GM21526 (cell line): Measurements from ENCODE around the gene TIMP2.
"Not testable (repeated sequence)": the region's sequence is repeated elsewhere in the genome, so short reads cannot be mapped to it uniquely, and the experiment has no call there.

Experiments
- ATAC-seq: cut with Tn5 transposase; IDR thresholded peaks from one replicate; pipeline ENCODE4 v1.9.1; 2021; ENCODE audit warnings: moderate library complexity; ENCODE audit not compliant: unreplicated experiment, low FRiP score

TIMP2 gene

DNA sequence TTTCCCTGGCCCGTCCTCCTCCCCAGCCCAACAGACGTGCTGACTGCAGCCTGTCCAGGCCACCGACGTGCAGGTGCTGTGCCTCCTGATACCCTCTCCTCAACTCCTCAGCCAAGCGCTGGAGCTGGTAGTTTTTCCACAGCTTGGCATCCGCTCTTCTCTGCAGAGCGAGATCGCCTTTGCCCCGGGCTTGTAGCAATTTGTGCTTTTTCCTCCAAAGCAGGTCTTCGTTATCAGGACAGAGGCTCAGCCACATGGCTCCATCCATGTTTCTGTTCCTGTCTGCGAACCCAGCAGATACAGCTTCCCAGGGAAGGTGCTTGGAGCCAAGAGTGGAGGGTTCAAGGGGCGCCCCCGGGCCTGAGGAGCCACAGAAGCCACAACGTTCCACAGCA lies 33.1 kb downstream of the TIMP2 start:
- no peak for ATAC-seq

DNA sequence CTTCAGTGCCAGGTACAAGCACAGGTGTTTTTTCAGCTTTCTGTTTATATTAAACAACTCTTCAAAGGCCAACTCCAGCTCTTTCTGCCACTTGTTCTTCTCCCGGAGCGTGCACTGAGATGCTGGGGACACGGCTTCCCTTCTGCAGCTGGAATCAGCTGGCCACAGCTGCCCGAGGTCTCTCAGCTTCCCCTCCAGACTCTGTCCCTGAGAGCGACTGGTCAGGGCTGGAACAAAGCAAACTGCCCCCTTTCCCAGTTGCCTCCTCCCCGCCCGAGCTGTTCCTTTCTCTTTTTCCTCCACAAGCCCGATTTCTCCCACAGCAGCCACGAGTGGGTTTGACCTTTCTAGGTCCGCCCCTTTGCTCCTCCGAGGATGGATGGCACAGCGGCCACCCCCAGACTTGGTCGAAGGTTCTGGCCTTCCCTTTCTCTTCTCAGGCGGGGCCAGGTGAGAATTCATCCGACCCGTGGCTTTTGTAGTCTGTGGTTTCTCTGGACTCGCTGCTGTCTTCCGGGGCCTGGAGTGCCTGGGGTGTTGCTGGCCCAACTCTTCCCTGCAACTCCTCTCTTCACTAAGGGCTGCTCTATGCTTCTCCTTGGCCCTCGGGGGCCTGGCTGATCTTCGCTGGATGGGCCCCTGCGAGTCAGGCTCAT lies 33.7 kb downstream of the TIMP2 start:
- ATAC-seq, result no peak

DNA sequence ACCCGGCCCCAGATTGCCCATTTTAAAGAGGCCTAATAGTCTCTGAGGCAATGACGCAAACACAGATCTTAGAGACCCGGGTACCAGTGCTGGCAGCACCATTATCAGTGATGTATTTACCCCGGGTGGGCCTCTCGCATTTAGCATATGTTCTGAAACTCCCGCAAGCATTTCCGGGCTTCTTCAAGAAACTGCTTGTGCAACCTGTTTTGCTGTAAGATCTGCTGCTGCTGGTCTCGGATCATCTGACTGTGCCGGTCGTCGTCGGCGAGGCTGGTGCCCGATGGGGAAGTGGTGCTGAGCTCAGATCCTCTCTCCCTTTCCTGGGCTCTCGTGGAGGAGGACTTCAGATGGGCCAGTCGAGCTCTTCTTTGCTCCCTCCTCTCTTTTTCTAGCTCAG lies 34.7 kb downstream of the TIMP2 start:
- ATAC-seq, result peak; percentile 48

DNA sequence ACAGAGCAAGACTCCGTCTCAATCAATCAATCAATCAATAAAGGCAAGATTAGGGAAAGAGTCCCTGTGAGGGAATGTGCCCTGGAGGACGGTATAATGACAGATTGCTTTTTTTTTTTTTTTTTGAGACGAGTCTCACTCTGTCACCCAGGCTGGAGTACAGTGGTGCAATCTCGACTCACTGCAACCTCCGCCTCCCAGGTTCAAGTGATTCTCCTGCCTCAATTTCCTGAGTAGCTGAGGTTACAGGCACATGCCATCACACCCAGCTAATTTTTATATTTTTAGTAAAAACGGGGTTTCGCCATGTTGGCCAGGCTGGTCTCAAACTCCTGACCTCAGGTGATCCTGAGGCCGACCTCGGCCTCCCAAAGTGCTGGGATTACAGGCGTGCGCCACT lies 35.1 kb downstream of the TIMP2 start:
- ATAC-seq, result not testable (repeated sequence)

DNA sequence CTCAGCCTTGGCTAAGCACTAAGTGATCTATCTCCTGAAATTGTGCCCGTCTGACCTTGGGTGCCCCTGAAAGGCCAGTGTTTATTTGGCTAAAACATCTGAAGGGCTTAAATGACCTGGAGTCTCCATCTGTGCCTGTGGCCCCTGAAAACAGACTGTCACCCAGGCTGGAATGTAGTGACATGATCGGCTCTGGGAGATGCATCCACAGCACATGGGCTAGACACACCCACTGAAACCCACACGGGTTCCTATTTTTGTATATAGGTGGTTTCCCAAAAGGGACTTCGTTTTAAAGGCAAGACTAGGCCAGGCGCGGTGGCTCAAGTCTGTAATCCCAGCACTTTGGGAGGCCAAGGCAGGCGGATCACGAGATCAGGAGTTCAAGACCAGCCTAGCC lies 35.7 kb downstream of the TIMP2 start:
- ATAC-seq, result no peak

DNA sequence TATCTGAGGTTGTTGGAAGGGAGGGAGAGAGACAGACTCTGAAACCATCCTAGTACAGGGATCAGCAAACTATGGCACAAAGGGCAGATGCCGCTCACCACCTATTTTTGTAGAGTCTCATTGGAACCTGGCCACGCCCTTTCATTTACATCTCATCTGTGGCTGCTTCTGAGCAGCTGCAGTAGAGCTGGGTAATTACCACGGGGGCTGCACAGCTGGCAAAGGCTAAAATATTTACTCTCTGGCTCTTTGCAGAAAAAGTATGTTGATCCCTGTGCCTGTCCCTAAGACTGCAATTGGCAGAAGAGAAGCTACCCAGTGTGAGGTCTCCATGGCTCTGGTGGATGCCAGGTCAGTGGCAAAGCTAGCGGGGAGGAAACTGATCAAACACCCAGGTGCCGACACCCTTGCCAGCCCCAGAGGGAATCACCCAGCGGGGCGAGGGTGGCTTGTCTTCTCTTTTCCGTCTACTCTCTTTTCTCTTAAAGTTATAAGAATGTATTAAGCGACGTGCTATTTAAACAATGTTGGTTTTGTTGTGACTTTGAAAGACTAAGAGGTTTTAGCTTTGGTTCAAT lies 36.2 kb downstream of the TIMP2 start:
- ATAC-seq, result no peak

DNA sequence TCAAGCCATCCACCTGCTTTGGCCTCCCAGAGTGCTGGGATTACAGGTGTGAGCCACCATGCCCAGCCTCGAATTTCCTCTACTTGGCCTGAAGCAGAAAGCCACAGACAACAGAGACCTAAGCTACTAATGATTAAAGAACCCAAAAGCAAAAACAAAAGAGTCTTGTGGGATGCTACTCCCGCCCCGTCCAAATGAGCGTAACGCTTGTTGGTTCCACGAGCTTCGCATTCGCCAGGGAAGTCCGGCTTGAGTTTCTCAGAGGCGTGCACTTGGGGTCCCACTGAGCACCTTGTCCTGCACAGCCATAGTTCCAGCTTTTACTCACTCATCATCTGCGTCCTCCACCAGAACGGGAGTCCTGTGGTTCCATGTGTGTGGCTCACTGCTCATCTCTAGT lies 38.2 kb downstream of the TIMP2 start:
- no peak for ATAC-seq

DNA sequence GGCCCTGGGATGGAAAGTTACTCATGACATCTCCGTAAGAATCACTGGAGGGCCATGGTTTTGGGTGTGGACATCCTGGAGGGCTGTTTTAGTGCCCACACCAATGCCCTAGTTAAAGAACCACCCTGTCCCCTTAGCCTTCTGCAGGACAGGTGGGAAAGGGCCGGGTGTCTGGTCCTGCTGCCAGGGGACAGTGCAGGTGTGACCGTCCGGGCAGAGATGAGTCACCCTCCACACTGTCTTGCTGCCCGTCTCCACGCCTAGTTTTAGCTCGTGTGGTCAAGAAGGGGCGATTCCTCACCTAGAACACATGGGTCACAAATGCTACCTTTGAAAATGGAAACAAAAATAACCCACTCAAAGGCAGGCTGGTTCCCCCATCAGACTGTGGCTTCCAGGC lies 39.2 kb downstream of the TIMP2 start:
- no peak for ATAC-seq

DNA sequence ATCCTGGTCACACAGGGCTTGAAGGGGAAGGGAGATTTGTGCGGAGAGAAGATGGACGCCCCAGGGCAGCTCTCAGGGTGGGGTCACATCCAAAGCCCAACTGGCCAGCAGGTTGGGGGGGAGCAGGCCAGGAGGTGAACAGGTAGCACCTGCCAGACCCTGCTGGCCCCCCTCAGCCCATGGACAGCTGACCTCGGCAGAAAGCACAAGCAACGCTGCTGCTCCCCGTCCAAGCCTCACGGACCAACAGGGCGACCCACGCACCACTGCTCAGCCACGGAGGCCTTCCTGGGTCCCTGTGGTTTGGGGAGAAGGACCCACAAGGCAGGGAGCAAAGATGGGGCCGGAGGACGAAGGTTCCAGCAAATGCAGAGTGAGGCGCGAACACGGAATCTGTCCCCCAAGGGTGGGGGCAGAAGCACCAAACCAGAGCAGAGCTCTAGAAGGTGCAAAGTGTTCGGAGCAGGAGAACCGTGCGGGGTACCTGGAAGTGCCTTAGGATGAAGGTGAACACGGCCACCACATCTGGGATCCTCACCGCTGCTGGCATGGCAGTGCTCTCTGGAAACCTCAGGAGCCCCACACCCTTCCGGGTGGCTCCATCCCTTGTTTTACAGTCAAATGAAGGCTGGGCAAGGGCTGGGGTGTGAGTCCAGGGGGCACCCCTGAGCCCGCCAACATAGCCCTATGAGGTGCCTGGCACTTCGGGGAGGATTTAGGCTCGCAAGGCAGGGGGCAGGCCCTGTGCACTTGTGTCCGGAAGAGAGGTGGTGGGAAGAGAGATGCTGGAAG lies 40.1 kb downstream of the TIMP2 start:
- no peak for ATAC-seq

DNA sequence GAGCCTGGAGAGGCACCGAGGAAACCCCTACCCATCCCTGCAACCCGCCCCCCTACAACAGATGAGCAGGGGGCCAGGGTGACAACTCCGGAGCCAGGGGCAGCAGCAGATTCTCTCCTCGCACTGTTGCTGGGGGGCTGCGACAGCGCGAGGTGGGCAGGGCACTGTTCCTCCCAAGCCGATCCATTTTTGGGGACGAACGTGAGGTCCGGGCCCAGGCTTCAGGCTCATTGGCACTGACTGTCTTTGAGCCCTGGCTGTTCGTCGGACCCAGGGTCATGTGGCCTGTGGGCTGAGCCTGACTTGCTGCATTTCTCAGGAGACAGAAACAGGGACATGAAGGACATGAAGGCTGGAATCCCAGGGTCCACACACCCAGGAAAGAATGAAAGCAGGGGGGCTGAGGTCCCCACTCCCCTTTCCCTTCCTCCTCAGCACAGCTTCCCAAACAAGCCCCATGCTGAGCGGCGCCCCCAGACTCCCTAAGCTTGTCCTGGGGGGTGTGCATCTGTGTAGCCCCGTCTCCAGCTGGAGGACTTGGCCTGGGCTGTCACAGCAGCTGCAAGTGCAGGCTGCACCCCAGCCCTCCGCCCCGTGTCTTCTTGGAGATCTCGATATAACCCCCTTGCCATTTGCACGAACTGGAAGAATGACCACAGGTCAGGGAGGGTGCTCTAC lies 40.9 kb downstream of the TIMP2 start:
- ATAC-seq, result no peak

DNA sequence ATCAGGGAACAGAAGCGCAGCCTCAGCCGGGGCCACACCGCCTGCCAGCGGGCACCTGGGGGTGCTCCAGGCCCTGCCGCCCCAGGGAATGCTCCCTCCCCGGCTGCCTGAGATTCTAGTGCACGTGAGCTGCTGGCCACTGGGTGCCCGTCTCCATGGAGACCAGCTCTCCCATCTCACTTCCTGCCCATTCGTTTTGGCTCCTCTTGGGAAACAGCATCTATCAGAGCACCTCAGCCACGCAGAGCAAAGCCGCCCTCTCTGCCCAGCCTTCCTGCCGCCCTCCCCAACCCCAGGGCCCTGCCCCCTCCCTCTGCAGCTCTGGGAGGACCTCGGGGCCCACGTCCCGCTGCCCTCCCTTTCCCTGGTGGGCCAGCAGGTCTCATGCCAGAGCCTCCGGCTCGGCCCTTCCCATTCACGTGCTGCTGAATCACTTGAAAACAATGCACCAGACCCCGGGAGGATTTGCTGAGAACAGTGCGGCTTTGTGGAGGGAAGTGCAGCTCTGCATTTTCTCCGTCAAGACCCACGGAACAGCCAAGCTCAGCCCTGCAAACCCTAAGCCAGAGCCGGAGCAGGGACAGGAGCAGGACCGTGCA lies 41.6 kb downstream of the TIMP2 start:
- no peak for ATAC-seq

DNA sequence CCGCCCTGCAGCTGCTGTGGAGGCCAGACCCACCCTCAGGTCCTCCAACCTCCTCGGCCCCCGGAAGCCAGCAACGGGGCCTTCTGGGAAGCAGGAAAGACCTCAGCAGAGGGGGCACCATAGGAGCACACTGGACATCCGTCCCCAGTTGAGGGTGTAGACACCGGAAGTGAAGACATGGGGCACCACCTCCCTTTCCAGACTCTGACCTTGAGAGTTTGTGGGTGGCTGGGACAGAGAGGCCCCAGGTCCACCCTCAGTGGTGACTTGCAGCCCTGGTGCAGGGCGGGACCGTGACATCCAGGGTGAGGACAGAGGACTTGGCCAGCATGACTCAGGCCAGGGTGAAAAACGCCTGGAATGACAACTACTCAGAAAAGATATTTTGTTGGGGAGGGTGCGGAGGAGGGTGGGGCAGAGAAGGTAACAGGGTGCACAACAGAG lies 42.1 kb downstream of the TIMP2 start:
- no peak for ATAC-seq

DNA sequence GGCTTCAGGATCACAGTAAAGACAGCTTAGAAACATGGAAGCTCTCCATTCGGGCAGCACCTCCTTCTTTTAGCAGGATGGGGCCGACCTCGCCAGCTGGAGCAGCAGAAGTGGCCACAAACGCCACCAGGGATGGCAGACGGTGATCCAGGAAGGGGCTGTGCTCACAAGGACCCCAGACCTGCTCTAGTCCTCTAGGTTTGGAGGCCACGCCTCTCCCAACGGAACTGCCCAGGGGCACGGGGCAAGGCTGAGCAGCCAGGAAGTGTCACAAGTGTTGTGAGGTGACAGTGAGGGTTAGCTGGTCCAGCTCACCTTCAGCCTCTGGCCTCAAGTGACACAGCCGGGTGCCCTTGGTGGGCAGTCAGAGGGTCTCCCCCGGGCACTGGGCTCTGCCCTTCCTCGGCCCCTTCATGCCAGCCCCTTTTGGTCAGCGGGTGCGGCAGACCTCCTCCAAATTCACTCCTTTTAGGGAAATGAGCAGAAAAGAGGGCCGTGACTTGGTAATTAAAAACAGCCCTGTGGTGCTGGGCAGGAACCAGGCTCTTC lies 42.6 kb downstream of the TIMP2 start:
- ATAC-seq, result no peak

DNA sequence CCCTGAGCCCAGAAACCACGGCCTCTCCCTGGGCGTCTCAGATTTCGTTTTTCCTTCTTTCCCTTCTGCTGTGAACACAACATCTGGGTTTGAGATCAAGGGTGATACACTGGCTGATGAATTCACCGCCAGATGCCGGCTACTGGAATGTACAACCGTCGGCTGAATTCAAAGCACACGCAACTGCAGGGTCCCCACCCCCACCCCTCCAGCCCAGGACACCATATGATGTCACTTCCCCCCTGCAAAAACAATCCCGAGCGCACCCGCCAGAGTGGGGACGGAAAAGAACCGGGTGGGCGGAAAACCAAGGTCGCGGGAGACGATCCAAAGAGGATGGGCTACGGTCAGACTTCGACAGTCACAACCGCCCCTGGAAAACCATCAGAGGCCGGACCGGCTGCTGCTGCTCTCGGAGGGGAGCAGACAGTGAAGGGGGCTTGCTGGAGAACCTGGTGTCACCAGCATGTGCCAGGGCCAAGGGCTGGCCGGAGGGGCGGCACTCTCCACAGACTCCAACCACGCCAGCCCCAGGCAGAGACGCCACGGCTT lies 45.5 kb downstream of the TIMP2 start:
- no peak for ATAC-seq

DNA sequence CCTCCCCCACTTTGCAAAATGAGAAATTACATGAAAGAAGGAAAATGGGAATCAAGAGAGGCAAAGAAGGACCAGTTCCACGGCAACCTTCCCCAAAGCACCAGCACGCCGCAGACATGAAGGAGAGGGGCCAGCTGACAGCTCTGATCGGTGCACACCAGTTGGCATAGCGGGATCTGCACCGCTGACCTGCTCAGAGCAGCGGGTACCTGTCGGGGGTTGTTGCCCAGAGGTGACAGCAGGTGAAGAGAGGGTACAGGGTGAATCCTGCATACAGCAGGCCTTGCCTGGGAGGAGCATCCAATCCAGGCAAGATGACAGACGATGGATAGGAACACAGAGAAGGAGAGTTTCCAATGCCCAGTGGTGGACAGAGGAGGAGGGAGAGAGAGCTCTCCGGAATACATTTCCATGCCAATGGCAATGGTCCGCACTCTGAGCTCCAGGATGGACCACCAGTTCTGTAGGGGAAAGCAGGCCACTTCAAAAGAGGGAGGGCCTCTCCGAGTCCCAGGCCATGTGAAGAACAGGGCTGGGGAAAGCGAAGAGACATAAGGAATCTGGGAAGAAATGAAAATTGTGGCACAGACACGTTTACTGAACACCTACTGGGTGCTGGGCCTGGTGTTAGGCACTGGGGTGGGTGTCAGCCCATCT lies 46.2 kb downstream of the TIMP2 start:
- ATAC-seq, result no peak

DNA sequence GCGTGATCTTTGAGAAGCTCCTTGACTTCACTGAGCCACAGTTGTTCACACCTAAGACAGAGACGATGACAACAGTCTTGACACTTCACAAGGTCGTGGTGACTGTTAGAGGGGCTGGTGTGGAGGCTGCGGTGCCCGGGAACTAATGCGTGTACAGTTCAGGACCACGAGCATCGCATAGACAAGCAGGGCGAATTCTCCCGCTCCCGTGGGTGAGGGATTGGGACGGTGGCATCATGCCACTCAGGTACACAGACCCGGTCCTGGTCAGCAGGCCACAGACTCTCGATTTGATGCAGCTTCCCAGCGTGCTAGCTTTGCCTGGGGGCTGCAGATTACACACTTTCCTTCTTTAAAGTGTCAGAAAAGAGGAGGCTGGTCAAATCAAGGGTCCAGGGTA lies 46.9 kb downstream of the TIMP2 start:
- no peak for ATAC-seq

DNA sequence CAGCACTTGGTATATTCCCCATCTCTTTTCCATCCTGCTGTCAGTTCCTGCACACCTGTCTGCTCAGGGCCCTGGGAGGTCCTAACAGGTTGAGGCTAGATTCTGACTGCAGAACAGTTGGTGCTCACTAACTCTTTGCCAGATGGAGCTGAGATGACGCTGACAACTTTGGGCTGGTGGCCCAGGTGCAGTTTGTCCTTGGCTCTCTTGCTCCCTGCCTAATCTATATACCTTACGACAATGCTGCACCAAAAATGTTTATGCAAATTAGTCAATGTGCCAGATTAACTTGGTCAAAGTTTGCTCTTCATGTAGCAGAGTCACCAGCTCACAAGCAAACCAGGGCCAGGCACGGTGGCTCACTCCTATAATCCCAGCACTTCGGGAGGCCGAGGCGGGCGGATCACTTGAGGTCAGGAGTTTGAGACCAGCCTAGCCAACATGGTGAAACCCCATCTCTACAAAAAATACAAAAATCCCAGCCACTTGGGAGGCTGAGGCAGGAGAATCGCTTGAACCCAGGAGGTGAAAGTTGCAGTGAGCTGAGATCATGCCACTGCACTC lies 48.2 kb downstream of the TIMP2 start:
- ATAC-seq, result not testable (repeated sequence)

DNA sequence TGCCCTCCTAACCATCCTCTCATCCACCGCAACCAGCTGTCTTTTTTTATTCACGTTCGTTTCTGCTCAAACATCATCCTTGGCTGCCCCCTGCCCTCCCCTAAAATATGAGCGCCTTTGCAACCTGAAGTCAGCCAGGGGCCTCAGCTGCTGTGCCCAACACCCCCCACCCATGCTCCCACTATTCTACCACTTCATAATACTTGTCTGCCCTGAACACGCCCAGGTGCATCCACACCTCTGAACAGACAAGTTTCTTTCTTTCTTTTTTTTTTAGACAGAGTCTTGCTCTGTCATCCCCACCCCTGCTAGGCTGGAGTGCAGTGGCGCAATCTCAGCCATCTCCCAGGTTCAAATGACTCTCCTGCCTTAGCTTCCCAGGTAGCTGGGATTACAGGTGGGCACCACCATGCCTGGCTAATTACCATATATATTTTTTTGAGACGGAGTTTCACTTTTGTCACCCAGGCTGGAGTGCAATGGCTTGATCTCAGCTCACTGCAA lies 49.0 kb downstream of the TIMP2 start:
- no peak for ATAC-seq

DNA sequence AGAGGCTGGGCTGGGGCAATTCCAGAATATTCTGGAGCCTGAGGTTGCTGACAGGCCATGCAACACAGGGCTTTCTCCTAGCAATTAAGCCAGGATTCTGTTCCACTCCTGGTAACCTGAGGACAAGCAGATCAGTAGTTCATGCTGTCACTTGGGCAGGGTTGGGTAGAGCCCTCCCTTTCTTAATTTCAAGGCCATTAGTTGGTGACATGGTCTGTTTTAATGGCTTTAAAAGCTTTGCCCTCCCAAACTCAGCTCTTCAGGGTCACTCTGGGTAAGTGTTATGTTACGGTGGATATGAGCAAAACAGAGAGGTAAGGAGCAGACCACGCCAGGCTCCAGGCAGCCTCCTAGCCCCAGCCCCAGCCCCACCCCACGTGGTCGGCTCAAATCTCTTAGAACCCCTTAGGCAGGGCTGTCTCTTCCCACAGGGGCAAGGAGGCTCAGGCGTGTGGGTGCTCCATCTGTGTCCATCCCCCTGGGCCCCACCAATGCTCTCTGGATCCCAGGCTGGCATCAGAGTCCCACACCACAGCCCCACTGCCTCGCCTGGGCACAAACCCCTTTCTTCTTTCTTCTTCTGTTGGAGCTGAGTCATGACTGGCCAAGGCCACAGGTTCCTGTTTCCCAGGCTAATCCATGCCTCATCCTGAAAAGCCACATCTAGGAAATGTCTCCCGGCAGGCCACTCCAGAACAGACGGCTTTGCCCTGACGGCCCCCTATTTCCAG lies 49.7 kb downstream of the TIMP2 start:
- no peak for ATAC-seq
